ENCODE measurements around the gene PDGFD.

The PDGFD gene

DNA sequence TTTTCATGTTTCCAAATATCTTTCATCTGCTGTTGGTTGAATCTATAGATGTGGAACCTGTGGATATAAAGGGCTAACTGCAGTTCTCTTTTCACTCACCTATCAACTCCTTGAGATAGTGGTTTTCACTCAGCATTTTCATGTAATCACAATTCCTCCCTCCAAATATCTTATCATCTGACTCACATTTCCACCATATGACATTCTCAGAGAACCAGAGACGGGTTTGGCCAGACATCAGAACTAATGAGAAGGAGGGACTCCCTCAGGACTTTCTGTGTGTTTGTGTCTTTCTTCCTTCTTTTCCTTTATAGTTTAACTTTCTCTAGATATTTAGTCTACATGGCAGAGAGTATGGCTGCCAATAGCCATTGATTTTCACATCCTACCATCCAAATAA is 262.3 kb downstream of the PDGFD start:
- Histone ChIP-seq H4K20me1 (ENCODE audit: insufficient read depth) (no peaks in the 10 kb centered on the region), H3K27me3 (ENCODE audit: insufficient read depth, low read depth) (no peaks in the 10 kb centered on the region), H3K4me3 (IDR thresholded peaks at IDR 0.05; ENCODE audit: insufficient read depth, low read depth, low read length) (no peak overlapping the region), H2AFZ (ENCODE audit: low read depth) (no peak overlapping the region), H3K4me1 (ENCODE audit: low read depth, poor library complexity, severe bottlenecking) (peaks cover 12% of the 10 kb centered on the region), H3K79me2 (ENCODE audit: insufficient read depth, low read depth) (no peaks in the 10 kb centered on the region), H3K4me2 (no peak overlapping the region), H3K9ac (no peak overlapping the region), H3K36me3 (ENCODE audit: insufficient read depth) (no peaks in the 10 kb centered on the region), H3K27ac (no peak overlapping the region)
- TF ChIP-seq, protein P1, sequence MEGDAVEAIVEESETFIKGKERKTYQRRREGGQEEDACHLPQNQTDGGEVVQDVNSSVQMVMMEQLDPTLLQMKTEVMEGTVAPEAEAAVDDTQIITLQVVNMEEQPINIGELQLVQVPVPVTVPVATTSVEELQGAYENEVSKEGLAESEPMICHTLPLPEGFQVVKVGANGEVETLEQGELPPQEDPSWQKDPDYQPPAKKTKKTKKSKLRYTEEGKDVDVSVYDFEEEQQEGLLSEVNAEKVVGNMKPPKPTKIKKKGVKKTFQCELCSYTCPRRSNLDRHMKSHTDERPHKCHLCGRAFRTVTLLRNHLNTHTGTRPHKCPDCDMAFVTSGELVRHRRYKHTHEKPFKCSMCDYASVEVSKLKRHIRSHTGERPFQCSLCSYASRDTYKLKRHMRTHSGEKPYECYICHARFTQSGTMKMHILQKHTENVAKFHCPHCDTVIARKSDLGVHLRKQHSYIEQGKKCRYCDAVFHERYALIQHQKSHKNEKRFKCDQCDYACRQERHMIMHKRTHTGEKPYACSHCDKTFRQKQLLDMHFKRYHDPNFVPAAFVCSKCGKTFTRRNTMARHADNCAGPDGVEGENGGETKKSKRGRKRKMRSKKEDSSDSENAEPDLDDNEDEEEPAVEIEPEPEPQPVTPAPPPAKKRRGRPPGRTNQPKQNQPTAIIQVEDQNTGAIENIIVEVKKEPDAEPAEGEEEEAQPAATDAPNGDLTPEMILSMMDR (conservative IDR thresholded peaks at IDR 0.05; ENCODE audit: low read depth, low read length), result no peak

DNA sequence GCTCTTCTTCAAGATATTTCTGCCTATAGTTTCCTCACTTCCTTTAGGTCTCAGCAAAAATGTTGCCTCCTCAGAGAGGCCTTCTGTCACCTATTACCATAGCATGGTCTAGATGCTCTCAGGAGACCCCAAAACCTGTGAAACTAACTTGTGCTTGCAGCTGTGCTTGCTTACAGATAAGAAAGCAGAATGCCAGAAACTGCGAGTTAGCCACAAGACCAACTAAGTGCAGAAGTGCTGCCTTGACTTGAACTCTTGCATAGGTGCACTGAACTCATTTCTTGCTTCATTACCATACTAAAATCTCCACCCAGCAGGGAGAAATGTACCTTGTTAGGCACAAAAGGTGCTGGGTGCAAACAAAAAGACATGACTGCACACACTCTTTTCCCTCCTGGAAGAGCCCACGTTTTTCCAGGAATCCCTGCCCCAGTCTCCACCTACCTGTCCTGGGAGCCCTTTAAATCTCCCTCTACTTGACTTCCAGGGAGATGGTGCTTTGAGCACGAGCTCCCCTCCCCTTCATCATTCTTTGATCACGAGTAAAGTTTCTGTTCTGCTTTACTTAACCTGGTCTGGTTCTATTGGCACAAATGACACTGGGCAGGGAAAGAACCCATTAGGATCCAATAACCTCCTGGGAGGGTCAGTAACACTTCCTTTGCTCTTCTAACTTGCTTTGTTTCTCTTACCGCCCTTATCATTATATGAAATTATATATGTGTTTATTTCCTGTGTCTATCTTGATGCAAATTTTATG is 265.2 kb downstream of the PDGFD start:
- H4K20me1 ChIP-seq (ENCODE audit: insufficient read depth), result no peaks in the 10 kb centered on the region
- H3K36me3 ChIP-seq (ENCODE audit: insufficient read depth), result no peaks in the 10 kb centered on the region
- H3K4me2 ChIP-seq, result no peak overlapping the region
- TF ChIP-seq, protein P1 (conservative IDR thresholded peaks at IDR 0.05; ENCODE audit: low read depth, low read length), result no peak
- no peaks in the 10 kb centered on the region for H3K79me2 ChIP-seq (ENCODE audit: insufficient read depth, low read depth)
- H3K4me3 ChIP-seq (IDR thresholded peaks at IDR 0.05; ENCODE audit: insufficient read depth, low read depth, low read length), result no peak overlapping the region
- no peak overlapping the region for H3K9ac ChIP-seq
- H3K27me3 ChIP-seq (ENCODE audit: insufficient read depth, low read depth), result no peaks in the 10 kb centered on the region
- H3K4me1 ChIP-seq (ENCODE audit: low read depth, poor library complexity, severe bottlenecking), result peaks cover 12% of the 10 kb centered on the region
- no peak overlapping the region for H2AFZ ChIP-seq (ENCODE audit: low read depth)
- H3K27ac ChIP-seq, result no peak overlapping the region

DNA sequence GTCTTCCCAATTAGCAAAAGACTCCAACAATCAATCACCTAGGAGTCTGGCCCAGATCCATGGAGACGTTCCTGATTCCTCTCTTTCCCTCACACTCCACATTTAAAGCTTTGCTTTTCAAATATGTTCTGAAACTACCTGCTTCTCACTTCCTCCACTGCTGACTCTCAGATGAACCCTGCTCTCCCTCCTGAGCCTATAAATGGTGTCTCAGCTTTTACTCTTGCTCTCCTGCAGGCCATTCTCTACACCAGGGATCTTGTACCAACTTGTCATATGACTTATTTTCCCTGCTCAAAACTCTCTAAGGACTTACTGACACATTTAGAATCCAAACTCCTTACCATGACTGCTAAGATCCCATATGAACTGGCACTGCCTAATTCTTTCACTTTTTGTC is 265.9 kb downstream of the PDGFD start:
- TF ChIP-seq, protein P1 (conservative IDR thresholded peaks at IDR 0.05; ENCODE audit: low read depth, low read length), result no peak
- Histone ChIP-seq H3K4me2 (no peak overlapping the region), H3K4me3 (IDR thresholded peaks at IDR 0.05; ENCODE audit: insufficient read depth, low read depth, low read length) (no peak overlapping the region), H3K27ac (no peak overlapping the region), H3K79me2 (ENCODE audit: insufficient read depth, low read depth) (no peaks in the 10 kb centered on the region), H4K20me1 (ENCODE audit: insufficient read depth) (no peaks in the 10 kb centered on the region), H2AFZ (ENCODE audit: low read depth) (no peak overlapping the region), H3K27me3 (ENCODE audit: insufficient read depth, low read depth) (no peaks in the 10 kb centered on the region), H3K4me1 (ENCODE audit: low read depth, poor library complexity, severe bottlenecking) (peaks cover 12% of the 10 kb centered on the region), H3K9ac (no peak overlapping the region), H3K36me3 (ENCODE audit: insufficient read depth) (no peaks in the 10 kb centered on the region)

DNA sequence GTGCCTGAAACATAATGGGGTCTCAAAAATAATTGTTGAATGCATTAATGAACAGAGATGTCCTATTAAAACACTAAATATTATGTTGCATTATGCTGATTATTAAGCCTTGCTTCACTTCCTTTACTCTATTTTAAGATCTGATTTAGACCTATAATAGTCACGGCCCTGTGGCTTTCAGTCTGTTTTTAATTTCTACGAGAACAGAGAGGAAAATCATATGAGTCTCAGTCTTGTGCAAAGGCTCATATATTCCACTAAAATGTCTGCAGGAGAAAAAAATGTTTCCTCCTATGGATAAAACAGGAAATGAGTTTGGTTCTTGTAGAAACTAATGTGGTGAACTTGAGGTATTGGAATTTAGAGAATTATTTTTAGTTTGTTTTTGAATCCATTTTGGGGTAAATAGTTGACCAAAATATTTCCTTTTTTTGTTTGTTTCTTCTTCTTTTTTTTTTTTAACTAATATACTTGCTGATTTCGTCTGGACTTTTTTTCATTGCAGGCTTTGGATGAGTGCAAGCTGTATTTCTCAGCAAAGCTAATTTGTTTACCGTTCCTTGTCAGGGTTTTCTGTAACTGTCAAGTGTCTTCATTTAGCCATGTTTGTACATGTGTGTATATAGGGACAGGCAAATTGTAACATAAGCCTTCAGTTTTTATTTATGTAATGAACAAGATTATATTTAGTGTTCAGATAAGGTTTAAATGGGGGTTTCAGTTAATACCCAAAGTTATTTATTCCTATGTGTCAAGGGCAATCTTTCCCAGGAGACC is 266.6 kb downstream of the PDGFD start:
- Histone ChIP-seq H3K27me3 (ENCODE audit: insufficient read depth, low read depth) (no peaks in the 10 kb centered on the region), H3K9ac (no peak overlapping the region), H2AFZ (ENCODE audit: low read depth) (no peak overlapping the region), H3K4me1 (ENCODE audit: low read depth, poor library complexity, severe bottlenecking) (peaks cover 12% of the 10 kb centered on the region), H3K27ac (no peak overlapping the region), H3K4me2 (no peak overlapping the region), H4K20me1 (ENCODE audit: insufficient read depth) (no peaks in the 10 kb centered on the region), H3K79me2 (ENCODE audit: insufficient read depth, low read depth) (no peaks in the 10 kb centered on the region), H3K36me3 (ENCODE audit: insufficient read depth) (no peaks in the 10 kb centered on the region), H3K4me3 (IDR thresholded peaks at IDR 0.05; ENCODE audit: insufficient read depth, low read depth, low read length) (no peak overlapping the region)
- TF ChIP-seq, protein P1 (conservative IDR thresholded peaks at IDR 0.05; ENCODE audit: low read depth, low read length), result no peak
